Inflammatory macrophage treated with lipopolysaccharide for 4 hours (primary cell): ENCODE results near the gene UBASH3A.
A peak's percentile ranks its signal among the peaks of the same experiment; 100 is the strongest.
"Not testable (repeated sequence)": the region's sequence is repeated elsewhere in the genome, so short reads cannot be mapped to it uniquely, and the experiment has no call there.

ENCODE experiments used
- DNase-seq: peaks from one replicate; pipeline ENCODE4 v3.0.0-alpha.2; 2020

UBASH3A gene

DNA sequence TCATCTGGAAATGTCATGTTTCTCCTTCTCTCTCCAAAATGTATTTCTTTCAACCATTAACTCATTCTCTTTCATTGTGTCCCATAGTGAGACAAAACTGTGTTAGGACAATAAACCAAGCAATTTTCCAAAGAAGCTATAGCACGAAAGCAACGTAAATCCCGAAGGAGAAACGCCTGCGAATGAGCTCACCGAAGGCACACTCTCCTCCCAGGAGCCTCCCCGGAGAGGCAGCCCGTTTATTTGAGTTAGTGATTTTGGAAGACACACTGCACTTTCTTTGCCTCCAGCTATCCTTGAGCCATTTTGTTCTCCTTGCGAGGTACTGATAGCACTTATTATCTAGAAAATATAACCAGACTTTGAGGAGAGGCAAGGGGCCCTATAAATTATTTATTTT, 51.1 kb downstream of the UBASH3A start:
- no peak for DNase-seq

GRCh38 chr21:42455196-42455595, 51.5 kb downstream of the UBASH3A start:
- peak; percentile 53 for DNase-seq

DNA sequence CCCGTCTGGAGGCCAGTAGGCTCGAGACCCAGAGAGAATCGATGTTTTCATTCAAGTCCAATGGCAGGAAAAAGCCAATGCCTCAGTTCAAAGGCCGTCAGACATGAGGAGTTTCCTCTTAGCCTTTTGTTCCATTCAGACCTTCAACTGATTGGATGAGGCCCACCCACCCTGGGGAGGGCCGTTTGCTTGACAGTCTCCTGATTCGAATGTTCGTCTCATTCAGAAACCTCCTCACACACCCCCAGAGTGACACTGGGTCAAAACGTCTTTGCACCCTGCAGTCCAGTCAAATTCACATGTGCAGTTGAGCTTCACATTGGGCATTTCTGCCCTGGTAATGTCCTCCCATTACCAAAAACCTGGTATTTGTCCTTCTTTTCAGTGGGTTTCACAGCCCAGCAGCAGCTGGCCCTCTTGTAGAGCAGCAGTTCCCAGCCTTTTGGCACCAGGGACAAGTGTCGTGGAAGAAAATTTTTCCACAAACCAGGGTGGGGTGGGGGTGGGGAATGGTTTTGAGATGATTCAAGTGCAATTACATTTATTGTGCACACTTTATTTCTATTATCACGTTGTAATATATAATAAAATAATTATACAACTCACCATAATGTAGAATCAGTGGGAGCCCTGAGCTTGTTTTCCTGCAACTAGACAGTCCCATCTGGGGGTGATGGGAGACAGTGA, 52.2 kb downstream of the UBASH3A start:
- no peak for DNase-seq

- DNase-seq, result peak; percentile 83
Measured at GRCh38 chr21:42456457-42456856, 52.8 kb downstream of the UBASH3A start.

GRCh38 chr21:42459082-42459460, 55.4 kb downstream of the UBASH3A start:
- no peak for DNase-seq

DNA sequence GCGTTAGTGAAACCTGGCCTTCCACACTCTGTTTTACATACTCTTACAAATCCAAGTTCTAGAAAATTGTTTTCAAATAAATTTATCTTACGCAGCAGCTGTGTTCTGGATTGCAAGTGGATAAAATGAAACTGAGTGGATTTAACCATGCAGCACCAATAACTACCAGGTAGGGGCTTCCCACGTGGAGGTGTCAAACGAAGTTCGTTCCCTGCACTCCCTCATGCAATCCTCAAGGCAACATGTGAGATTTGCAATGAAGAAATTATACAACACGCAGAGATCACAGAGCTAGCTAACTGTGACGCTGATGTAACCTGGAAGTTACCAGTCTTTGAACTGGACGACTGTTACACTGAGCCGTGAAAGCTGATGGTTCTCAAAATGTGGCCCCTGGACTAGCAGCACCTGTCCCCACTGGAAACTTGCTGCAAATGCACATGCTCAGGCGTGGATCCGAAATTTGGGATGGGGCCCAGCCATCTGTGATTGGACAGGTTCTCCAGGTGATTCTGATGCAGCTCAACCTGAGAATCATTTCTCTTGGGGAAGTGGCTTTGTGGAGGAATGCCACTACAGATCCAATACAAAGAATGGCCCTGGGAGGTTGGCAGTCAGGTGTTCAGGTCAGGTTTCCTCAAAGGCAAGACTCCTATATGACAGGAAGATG, 56.0 kb downstream of the UBASH3A start:
- DNase-seq, result no peak

DNA sequence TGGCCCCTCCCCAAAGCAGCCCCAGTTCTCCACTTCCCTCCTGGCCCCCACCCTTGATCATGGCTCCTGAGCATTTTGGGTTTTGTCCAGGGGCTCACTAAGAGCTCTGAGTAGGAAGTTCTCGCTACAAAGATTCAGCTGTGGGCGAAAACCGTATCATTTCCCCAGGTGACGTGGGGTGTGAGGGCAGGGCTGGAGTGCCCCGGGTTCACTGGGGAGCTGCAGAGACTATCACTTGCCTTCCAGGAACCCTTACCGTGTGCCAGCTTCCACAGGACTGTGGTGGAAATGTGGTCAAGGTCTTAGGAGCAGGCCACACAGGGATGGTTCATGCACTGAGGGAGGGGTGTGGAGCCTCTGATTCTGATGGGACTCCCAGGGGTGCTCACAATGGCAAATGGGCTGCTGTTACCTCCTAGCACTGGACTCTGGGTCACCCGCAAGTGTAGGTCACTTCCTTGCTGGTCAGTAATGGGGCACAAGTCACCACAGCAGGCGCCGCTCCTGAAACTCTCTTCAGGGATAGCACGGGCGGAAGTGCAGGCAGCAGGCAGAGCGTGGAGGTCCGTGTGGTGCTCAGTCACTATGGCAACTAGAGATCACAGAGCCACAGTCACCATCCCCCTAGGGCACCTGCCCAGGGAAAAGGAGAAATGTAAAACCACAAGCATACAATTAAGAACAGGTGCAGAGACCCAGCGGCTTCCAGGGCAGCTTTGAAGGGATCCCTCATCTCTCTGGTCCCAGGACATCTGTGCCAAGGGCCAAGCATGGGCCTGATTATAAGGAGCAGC, 56.9 kb downstream of the UBASH3A start:
- no peak for DNase-seq

GRCh38 chr21:42461185-42461520, 57.5 kb downstream of the UBASH3A start:
- no peak for DNase-seq

GRCh38 chr21:42461881-42462877, 58.5 kb downstream of the UBASH3A start:
- peak; percentile 17 for DNase-seq

DNA sequence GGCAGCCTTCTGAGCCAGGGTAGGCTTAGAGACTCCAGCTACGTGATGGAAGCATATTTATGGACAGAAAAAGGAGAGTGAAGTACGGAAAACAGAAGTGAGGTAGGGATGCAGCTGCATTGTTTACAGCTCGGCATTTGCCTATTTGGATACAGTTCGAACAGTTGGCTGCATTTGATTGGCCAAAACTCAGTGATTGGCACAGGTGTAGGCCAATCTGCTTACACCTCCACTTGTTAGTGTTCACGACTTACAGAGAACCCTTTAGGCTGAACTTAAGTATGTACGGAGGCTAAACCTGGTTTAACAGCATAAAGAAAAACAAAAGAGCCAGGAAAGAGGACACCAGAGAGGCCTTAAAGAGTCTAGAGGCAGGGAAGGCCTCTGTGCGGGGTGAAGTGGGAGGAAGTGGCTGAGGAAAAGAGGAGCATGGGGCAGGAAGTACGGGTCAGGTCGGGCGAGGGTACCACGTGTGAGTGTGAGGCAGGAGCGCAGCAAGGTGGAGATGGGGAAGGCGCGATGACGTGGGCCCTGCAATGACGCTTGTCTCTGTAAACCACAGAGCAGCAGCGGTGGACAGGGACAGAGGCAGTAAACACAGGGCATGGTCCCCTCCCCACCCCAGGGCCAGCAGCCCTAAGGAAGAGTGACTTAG, 60.3 kb downstream of the UBASH3A start:
- DNase-seq, result peak; percentile 61

GRCh38 chr21:42465008-42465802, 61.5 kb downstream of the UBASH3A start:
- DNase-seq, result peak; percentile 72

- peak; percentile 33 for DNase-seq
Measured at GRCh38 chr21:42465803-42466127, 62.1 kb downstream of the UBASH3A start.

DNA sequence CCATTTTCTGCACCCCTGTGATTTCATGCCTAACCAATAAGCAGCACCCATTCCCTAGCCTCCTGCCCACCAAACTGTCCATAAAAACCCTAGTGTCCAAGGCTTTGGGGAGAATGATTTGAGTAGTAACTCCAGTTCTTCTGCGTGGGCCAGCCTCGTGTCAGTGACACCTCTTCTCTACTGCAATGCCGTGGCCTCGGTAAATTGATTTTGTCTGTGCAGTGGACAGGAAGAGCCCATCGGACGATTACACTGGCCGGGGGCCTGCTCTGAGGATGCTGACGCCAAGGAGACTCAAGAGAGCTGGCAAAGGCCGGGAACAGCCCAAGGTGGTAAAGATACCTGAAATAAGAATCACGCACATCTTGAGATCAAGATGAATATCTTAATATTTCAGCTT, 63.0 kb downstream of the UBASH3A start:
- no peak for DNase-seq

- DNase-seq, result peak; percentile 64
Measured at GRCh38 chr21:42467140-42467983, 63.7 kb downstream of the UBASH3A start.

GRCh38 chr21:42468491-42469131, 64.9 kb downstream of the UBASH3A start:
- no peak for DNase-seq

GRCh38 chr21:42469272-42469671, 65.6 kb downstream of the UBASH3A start:
- DNase-seq, result no peak

- DNase-seq, result not testable (repeated sequence)
Measured at GRCh38 chr21:42469726-42470125, 66.0 kb downstream of the UBASH3A start.

GRCh38 chr21:42471206-42471605, 67.5 kb downstream of the UBASH3A start:
- no peak for DNase-seq

DNA sequence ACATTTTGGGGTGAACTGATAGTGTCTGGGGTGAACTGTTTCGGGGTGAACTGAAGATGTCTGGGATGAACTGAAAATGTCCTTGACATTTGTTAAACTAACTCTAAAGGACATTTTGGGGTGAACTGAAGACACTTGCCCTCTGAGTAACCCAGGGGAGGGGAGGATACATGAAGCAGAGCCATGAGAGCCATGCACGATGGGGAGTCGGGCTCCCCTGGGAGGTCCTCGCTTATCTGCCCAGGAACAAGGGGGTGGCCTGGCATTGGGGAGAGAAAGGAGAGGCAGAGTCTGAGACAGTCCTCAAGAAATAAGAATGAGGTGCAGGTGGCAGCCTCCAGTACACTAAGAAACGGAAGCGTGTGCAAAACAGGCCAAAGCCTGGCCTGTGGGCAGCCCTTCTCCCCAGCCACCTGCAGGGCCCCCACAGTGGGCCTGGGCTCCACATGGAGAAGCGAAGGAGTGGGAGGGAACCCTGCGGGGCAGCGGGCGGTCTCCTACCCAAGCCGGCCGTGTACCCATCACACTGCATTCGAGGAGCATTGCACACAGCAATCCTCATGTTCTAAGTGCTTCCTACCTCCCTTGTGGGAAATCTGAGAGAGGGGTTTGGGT, 68.1 kb downstream of the UBASH3A start:
- no peak for DNase-seq

GRCh38 chr21:42472521-42472920, 68.8 kb downstream of the UBASH3A start:
- no peak for DNase-seq
